Common myeloid progenitor, CD34-positive (primary cell): ENCODE measurements around the gene FBXL20.
"Not testable (repeated sequence)": the region's sequence is repeated elsewhere in the genome, so short reads cannot be mapped to it uniquely, and the experiment has no call there.

Source experiments
- CTCF ChIA-PET: fragments of 350-600 bp; sonication (Branson Sonifier 250); formaldehyde crosslinking; loops from one replicate; lab custom pipeline; 2021; ENCODE audit warnings: antibody characterized with exemption; lab: Charles Lee
- POLR2A ChIA-PET: fragments of 350-600 bp; sonication (Branson Sonifier 250); formaldehyde crosslinking; loops from one replicate; lab custom pipeline; 2021; ENCODE audit warnings: antibody characterized with exemption; lab: Charles Lee
- DNase-seq, 3 donors: peaks; one replicate each; pipeline versions ENCODE4 v3.0.0 to v3.0.0-alpha.2; 2013
- H3K27ac ChIP-seq, 2 experiments: 1 replicate in 1 of 2; 2 replicates in 1 of 2; pipeline ENCODE4 v1.7.0; 2013; ENCODE audit warnings: inconsistent platforms in 2 of 2, low read length in 2 of 2, mild to moderate bottlenecking in 2 of 2, low read depth in 1 of 2, moderate library complexity in 1 of 2; ENCODE audit not compliant: severe bottlenecking in 2 of 2, insufficient read depth in 1 of 2, poor library complexity in 1 of 2
- H3K27me3 ChIP-seq, 5 experiments: replicated peaks in 2 of 5; 1 replicate in 3 of 5; 2 replicates in 2 of 5; pipeline versions ENCODE4 v1.6.1 to v1.7.0; 2013; ENCODE audit warnings: low read length in 4 of 5, mild to moderate bottlenecking in 2 of 5, moderate library complexity in 2 of 5, inconsistent platforms in 1 of 5; ENCODE audit not compliant: insufficient read depth in 5 of 5, control insufficient read depth in 4 of 5
- H3K36me3 ChIP-seq, 4 experiments: 1 replicate in 2 of 4; 2 replicates in 2 of 4; pipeline versions ENCODE4 v1.6.1 to v1.7.0; 2013; ENCODE audit warnings: low read length in 3 of 4, control low read depth in 1 of 4, mild to moderate bottlenecking in 1 of 4; ENCODE audit not compliant: control insufficient read depth in 4 of 4, insufficient read depth in 4 of 4
- H3K4me1 ChIP-seq, 4 experiments: 1 replicate in 3 of 4; 2 replicates in 1 of 4; pipeline versions ENCODE4 v1.6.1 to v1.7.1; 2013; ENCODE audit warnings: low read length in 3 of 4, mild to moderate bottlenecking in 3 of 4, control low read depth in 1 of 4, inconsistent platforms in 1 of 4, moderate library complexity in 1 of 4; ENCODE audit not compliant: control insufficient read depth in 4 of 4, insufficient read depth in 4 of 4; ENCODE audit errors: control extremely low read depth in 1 of 4
- H3K4me3 ChIP-seq, 7 experiments: 1 replicate in 4 of 7; 2 replicates in 3 of 7; pipeline versions ENCODE4 v1.5.1 to v1.7.0; 2013; ENCODE audit warnings: mild to moderate bottlenecking in 7 of 7, low read length in 6 of 7, moderate library complexity in 6 of 7, inconsistent platforms in 2 of 7, low read depth in 2 of 7, control low read depth in 1 of 7; ENCODE audit not compliant: insufficient read depth in 4 of 7, control insufficient read depth in 1 of 7; ENCODE audit errors: extremely low read depth in 1 of 7
- H3K9me3 ChIP-seq, 5 experiments: 1 replicate in 4 of 5; 2 replicates in 1 of 5; pipeline versions ENCODE4 v1.6.1 to v1.7.1; 2013; ENCODE audit warnings: low read length in 4 of 5, mild to moderate bottlenecking in 2 of 5, inconsistent platforms in 1 of 5, low read depth in 1 of 5, moderate library complexity in 1 of 5; ENCODE audit not compliant: control insufficient read depth in 4 of 5, insufficient read depth in 2 of 5; ENCODE audit errors: control extremely low read depth in 1 of 5
- WGBS: methylation state at CpG from one replicate; pipeline ENCODE4 v1.1.5; 2013; ENCODE audit not compliant: insufficient coverage; 5-methylcytosine and 5-hydroxymethylcytosine counted together

The FBXL20 gene

DNA sequence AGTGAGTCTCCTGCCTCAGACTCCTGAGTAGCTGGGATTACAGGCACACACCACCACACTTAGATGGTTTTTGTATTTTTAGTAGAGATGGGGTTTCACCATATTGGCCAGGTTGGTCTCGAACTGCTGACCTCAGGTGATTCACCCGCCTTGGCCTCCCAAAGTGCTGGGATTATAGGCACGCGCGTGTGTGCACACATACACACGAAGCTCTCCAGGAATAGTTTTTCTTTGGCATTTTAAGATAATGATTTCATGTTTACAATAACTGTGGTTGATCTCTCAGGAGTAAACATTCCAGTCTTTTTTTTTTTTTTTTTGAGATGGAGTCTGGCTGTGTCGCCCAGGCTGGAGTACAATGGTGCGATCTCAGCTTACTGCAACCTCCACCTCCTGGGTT is 123.2 kb downstream of the FBXL20 start:
- peaks cover 10 to 49% (median 20%) of the 10 kb centered on the region in 4 experiments for H3K36me3 ChIP-seq
- H3K27me3 ChIP-seq, H3K4me1 ChIP-seq, DNase-seq, H3K4me3 ChIP-seq, POLR2A ChIA-PET, CTCF ChIA-PET, H3K27ac ChIP-seq, H3K9me3 ChIP-seq: not testable (repeated sequence)
- 100% methylated on average over 1 of the region's 8 CpGs for WGBS

GRCh38 chr17:39277110-39277509 is 124.3 kb downstream of the FBXL20 start:
- POLR2A ChIA-PET: interaction anchor here (0.7 kb wide), 1 partner anchor 752 kb away, joined by 3 read pairs; no protein-coding TSS in a partner anchor
- H3K4me3 ChIP-seq: no peak overlapping the region
- H3K9me3 ChIP-seq: no peaks in the 10 kb centered on the region
- H3K27me3 ChIP-seq: no peaks in the 10 kb centered on the region
- CTCF ChIA-PET: interaction anchor here (0.8 kb wide), 1 partner anchor 14 kb away, joined by 3 read pairs; no protein-coding TSS in a partner anchor
- peaks cover 13 to 47% (median 19%) of the 10 kb centered on the region in 4 experiments for H3K36me3 ChIP-seq
- H3K27ac ChIP-seq: no peak overlapping the region
- 100% methylated on average over 5 of the region's 6 CpGs for WGBS
- DNase-seq: no peak
- H3K4me1 ChIP-seq: no peaks in the 10 kb centered on the region

DNA sequence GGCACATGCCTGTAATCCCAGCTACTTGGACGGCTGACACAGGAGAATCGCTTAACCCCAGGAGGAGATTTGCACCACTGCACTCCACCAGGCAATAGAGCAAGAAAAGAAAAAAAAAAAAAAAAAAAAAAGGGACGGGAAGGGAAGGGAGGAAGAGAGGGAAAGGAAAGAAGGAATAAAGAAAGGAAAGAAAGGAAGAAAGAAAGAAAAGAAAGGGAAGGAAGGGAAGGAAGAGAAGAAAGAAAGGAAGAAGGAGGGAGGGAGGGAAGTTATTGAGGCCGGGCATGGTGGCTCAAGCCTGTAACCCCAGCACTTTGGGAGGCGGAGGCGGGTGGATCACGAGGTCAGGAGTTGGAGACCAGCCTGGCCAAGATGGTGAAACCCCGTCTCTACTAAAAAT is 125.3 kb downstream of the FBXL20 start:
- 86% methylated on average over 2 of the region's 8 CpGs for WGBS
- H3K27me3 ChIP-seq: no peaks in the 10 kb centered on the region
- no peaks in the 10 kb centered on the region for H3K9me3 ChIP-seq
- H3K27ac ChIP-seq: no peak overlapping the region
- H3K4me1 ChIP-seq: no peaks in the 10 kb centered on the region
- no peak for DNase-seq
- peaks cover 12 to 46% (median 18%) of the 10 kb centered on the region in 4 experiments for H3K36me3 ChIP-seq
- ChIA-PET CTCF (no interaction called here), POLR2A (no interaction called here)
- H3K4me3 ChIP-seq: no peak overlapping the region

DNA sequence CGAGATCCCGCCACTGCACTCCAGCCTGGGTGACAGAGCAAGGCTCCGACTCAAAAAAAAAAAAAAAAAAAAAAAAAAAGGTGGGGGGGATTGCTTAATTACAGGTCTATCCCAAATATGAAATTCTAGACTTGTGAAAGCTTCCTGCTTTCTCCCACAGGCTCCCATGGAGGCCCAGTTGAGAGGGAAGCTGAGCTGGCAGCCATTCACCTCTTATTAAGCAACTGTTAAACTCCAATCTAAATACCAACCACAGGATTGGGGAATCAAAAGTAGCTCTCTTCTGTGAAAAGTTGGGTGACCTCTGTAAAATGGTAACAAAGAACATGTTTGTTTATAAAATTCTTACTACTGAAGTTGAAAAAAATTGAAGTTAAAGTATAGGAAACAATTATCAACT is 129.9 kb downstream of the FBXL20 start:
- CTCF ChIA-PET: interaction anchor here (1.0 to 2.6 kb wide), 6 partner anchors 11 to 122 kb away, joined by 3 to 10 read pairs (median 3); no protein-coding TSS in a partner anchor
- Histone ChIP-seq H3K27me3 (no peaks in the 10 kb centered on the region), H3K4me1 (no peaks in the 10 kb centered on the region), H3K4me3 (no peak overlapping the region), H3K36me3 (peaks cover 15 to 51% (median 23%) of the 10 kb centered on the region in 4 experiments), H3K27ac (no peak overlapping the region), H3K9me3 (no peaks in the 10 kb centered on the region)
- WGBS: no CpG with 5 or more reads among the region's 3 CpGs
- POLR2A ChIA-PET: no interaction called here
- DNase-seq: no peak

GRCh38 chr17:39270923-39271322 is 130.5 kb downstream of the FBXL20 start:
- POLR2A ChIA-PET: no interaction called here
- CTCF ChIA-PET: interaction anchor here (0.8 to 2.6 kb wide), 15 partner anchors 10 to 215 kb away, joined by 3 to 10 read pairs (median 3); no protein-coding TSS in a partner anchor

DNA sequence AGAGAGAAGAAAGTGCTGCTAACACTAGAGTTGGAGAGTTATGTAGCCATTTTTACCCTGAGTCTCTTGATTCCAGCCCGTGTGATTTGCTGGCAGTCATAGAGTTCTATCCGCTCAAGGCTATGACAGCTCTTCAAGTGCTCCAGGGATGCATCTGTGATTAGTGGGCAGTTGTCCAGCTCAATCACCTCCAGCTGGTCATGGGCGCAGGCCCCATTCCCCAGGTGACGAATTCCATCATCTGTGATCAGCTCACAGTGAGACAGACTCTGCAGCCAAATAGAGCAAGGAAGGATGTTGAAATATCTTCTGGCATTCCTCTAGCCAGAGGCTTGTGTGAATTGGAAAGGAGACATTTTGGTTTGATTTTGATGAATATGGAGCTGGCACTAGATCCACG is 137.3 kb downstream of the FBXL20 start:
- 96% methylated on average over 4 of the region's 5 CpGs for WGBS

More at GRCh38 chr17:39270923-39271322, 130.5 kb downstream of the FBXL20 start:
- no peaks in the 10 kb centered on the region for H3K9me3 ChIP-seq
- H3K36me3 ChIP-seq: peaks cover 17 to 51% (median 23%) of the 10 kb centered on the region in 4 experiments
- H3K27ac ChIP-seq: no peak overlapping the region
- peak; percentile 62 to 79 (median 78) for DNase-seq
- H3K4me3 ChIP-seq: no peak overlapping the region
- H3K27me3 ChIP-seq: no peaks in the 10 kb centered on the region
- no CpG with 5 or more reads among the region's 3 CpGs for WGBS
- H3K4me1 ChIP-seq: no peaks in the 10 kb centered on the region

GRCh38 chr17:39261286-39261685 is 140.1 kb downstream of the FBXL20 start:
- Histone ChIP-seq H3K36me3 (peaks cover 34 to 78% (median 43%) of the 10 kb centered on the region in 4 experiments), H3K9me3 (no peaks in the 10 kb centered on the region), H3K27me3 (no peaks in the 10 kb centered on the region), H3K4me3 (no peak overlapping the region), H3K4me1 (no peaks in the 10 kb centered on the region), H3K27ac (no peak overlapping the region)
- peak in 2 of 3 donors; percentile 41 to 46 for DNase-seq
- CTCF ChIA-PET: interaction anchor here (0.6 to 1.4 kb wide), 4 partner anchors 8 to 224 kb away, joined by 3 to 4 read pairs (median 3); no protein-coding TSS in a partner anchor
- POLR2A ChIA-PET: no interaction called here
- 93% methylated on average over 6 of the region's 7 CpGs for WGBS

More for the DNA sequence above, 137.3 kb downstream of the FBXL20 start:
- ChIA-PET CTCF (interaction anchor here (1.5 to 3.9 kb wide), 2 partner anchors 9 to 20 kb away, joined by 3 to 15 read pairs; no protein-coding TSS in a partner anchor), POLR2A (no interaction called here)
- Histone ChIP-seq H3K27ac (no peak overlapping the region), H3K9me3 (no peaks in the 10 kb centered on the region), H3K36me3 (peaks cover 27 to 76% (median 40%) of the 10 kb centered on the region in 4 experiments), H3K4me1 (no peaks in the 10 kb centered on the region), H3K27me3 (no peaks in the 10 kb centered on the region), H3K4me3 (no peak overlapping the region)
- DNase-seq: no peak
